H1 (cell line): Measurements from ENCODE around the gene CMIP.

Experiments
- CTCF ChIP-seq, 3 experiments: IDR thresholded peaks; 1 replicate in 2 of 3; 2 replicates in 1 of 3; pipeline versions ENCODE4 v1.5.1 to v1.6.1; 2011; ENCODE audit warnings: low read length in 3 of 3, mild to moderate bottlenecking in 3 of 3, inconsistent platforms in 2 of 3, low read depth in 1 of 3, moderate library complexity in 1 of 3; ENCODE audit not compliant: insufficient read depth in 1 of 3; ENCODE audit errors: control extremely low read depth in 1 of 3
- POLR2A ChIP-seq, 2 experiments: IDR thresholded peaks; 1 replicate in 1 of 2; 2 replicates in 1 of 2; pipeline ENCODE4 v1.6.1; 2011; ENCODE audit warnings: low read depth in 2 of 2, low read length in 2 of 2, mild to moderate bottlenecking in 2 of 2; ENCODE audit errors: control extremely low read depth in 1 of 2
- RAD21 ChIP-seq, 2 experiments: IDR thresholded peaks in 1 of 2; conservative IDR thresholded peaks in 1 of 2; 2 replicates each; pipeline ENCODE4 v1.6.1; 2011; ENCODE audit warnings: low read depth in 2 of 2, low read length in 2 of 2, improper control_type of control experiment in 1 of 2, inconsistent platforms in 1 of 2, mild to moderate bottlenecking in 1 of 2, moderate library complexity in 1 of 2
- RFX5 ChIP-seq: IDR thresholded peaks from 2 replicates; pipeline ENCODE4 v1.6.1; 2011; ENCODE audit warnings: low read depth, low read length, improper control_type of control experiment, borderline replicate concordance

- TF ChIP-seq CTCF (IDR thresholded peaks at IDR 0.05; ENCODE audit: control extremely low read depth in 1 of 3, insufficient read depth in 1 of 3, low read depth in 1 of 3, low read length in 3 of 3) (no peak), RFX5 (no peak), RAD21 (IDR thresholded peaks at IDR 0.05 in 1 of 2, conservative IDR thresholded peaks at IDR 0.05 in 1 of 2; ENCODE audit: low read depth in 2 of 2, low read length in 2 of 2) (no peak), POLR2A (IDR thresholded peaks at IDR 0.05; ENCODE audit: control extremely low read depth in 1 of 2, low read depth in 2 of 2, low read length in 2 of 2) (no peak)
These were observed 76.0 kb downstream of the CMIP start for GRCh38 chr16:81520560-81521135.
